Muscle layer of colon (tissue), 2 donors: ENCODE measurements around the gene TBC1D22B.

Source experiments
- H3K27ac ChIP-seq: one replicate; pipeline ENCODE4 v1.7.0; 2013; ENCODE audit warnings: low read depth, mild to moderate bottlenecking, low read length, moderate library complexity
- H3K27me3 ChIP-seq, 2 donors: one replicate each; pipeline ENCODE4 v1.7.0; 2013; ENCODE audit warnings: low read length in 2 of 2, mild to moderate bottlenecking in 2 of 2; ENCODE audit not compliant: insufficient read depth in 2 of 2, control insufficient read depth in 1 of 2
- H3K36me3 ChIP-seq: one replicate; pipeline ENCODE4 v1.7.0; 2013; ENCODE audit warnings: mild to moderate bottlenecking, low read length; ENCODE audit not compliant: insufficient read depth
- H3K4me1 ChIP-seq: one replicate; pipeline ENCODE4 v1.7.0; 2013; ENCODE audit warnings: mild to moderate bottlenecking, low read length; ENCODE audit not compliant: insufficient read depth
- H3K4me3 ChIP-seq, 2 donors: one replicate each; pipeline ENCODE4 v1.7.0; 2013; ENCODE audit warnings: low read length in 2 of 2, low read depth in 1 of 2, mild to moderate bottlenecking in 1 of 2, moderate library complexity in 1 of 2
- H3K9ac ChIP-seq: one replicate; pipeline ENCODE4 v1.7.0; 2013; ENCODE audit warnings: low read length
- H3K9me3 ChIP-seq: one replicate; pipeline ENCODE4 v1.7.0; 2013; ENCODE audit warnings: mild to moderate bottlenecking, low read length
- donor health status: abdominal sarcoma.
- donor health status: Adenocarcinoma of cecum.

The TBC1D22B gene

GRCh38 chr6:37258405-37259105 lies 983 bp downstream of the TBC1D22B start:
- Histone ChIP-seq H3K36me3 (no peaks in the 10 kb centered on the region), H3K9ac (peak overlapping the region; percentile 95), H3K27me3 (no peaks in the 10 kb centered on the region), H3K4me3 (peak overlapping the region; percentile 86 to 94), H3K27ac (peak overlapping the region; percentile 36), H3K4me1 (peaks cover 11% of the 10 kb centered on the region), H3K9me3 (no peaks in the 10 kb centered on the region)

- Histone ChIP-seq H3K27ac (no peak overlapping the region), H3K27me3 (no peaks in the 10 kb centered on the region), H3K36me3 (no peaks in the 10 kb centered on the region), H3K4me1 (peaks cover 11% of the 10 kb centered on the region), H3K4me3 (no peak overlapping the region), H3K9ac (no peak overlapping the region), H3K9me3 (no peaks in the 10 kb centered on the region)
Observed at GRCh38 chr6:37259191-37259590, 1.6 kb downstream of the TBC1D22B start.

GRCh38 chr6:37260040-37260439 lies 2.5 kb downstream of the TBC1D22B start:
- H3K27ac ChIP-seq = no peak overlapping the region
- peaks cover 11% of the 10 kb centered on the region for H3K4me1 ChIP-seq
- H3K4me3 ChIP-seq = no peak overlapping the region
- no peaks in the 10 kb centered on the region for H3K27me3 ChIP-seq
- no peaks in the 10 kb centered on the region for H3K9me3 ChIP-seq
- H3K36me3 ChIP-seq = no peaks in the 10 kb centered on the region
- H3K9ac ChIP-seq = no peak overlapping the region

GRCh38 chr6:37260444-37260843 lies 2.9 kb downstream of the TBC1D22B start:
- H3K9me3 ChIP-seq = no peaks in the 10 kb centered on the region
- H3K27ac ChIP-seq = no peak overlapping the region
- H3K4me1 ChIP-seq = peaks cover 11% of the 10 kb centered on the region
- H3K36me3 ChIP-seq = no peaks in the 10 kb centered on the region
- no peak overlapping the region for H3K9ac ChIP-seq
- no peaks in the 10 kb centered on the region for H3K27me3 ChIP-seq
- H3K4me3 ChIP-seq = no peak overlapping the region

GRCh38 chr6:37261198-37261597 lies 3.6 kb downstream of the TBC1D22B start:
- no peaks in the 10 kb centered on the region for H3K27me3 ChIP-seq
- H3K4me1 ChIP-seq = peaks cover 11% of the 10 kb centered on the region
- no peak overlapping the region for H3K27ac ChIP-seq
- no peaks in the 10 kb centered on the region for H3K36me3 ChIP-seq
- H3K4me3 ChIP-seq = no peak overlapping the region
- no peak overlapping the region for H3K9ac ChIP-seq
- no peaks in the 10 kb centered on the region for H3K9me3 ChIP-seq

DNA sequence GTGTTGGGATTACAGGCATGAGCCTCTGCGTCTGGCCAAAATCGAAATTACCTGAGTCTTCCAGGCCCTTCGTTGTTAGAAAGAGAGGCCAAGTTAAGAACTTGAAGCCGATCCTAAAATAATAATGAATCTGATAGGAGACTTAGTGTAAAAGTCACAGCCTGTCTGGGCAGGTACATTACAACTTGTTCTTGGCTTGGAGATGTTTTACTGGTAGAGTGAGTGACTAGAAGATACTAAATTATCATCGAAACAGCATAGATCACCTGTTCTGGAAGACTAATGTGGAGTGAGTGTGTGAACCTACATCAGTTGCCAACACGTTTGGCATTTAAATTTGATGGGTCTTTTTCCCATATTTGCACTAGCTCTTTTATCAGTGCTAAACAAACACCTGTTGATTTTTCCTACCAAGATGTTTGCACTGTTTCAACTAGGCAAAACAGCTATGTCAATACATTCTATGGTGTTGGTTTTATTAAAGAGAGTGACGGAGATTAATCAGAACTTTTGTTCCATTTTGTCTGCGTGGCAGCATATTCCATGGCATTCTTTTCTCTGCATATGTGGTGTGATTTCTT lies 5.0 kb downstream of the TBC1D22B start:
- H3K4me1 ChIP-seq = peaks cover 11% of the 10 kb centered on the region

GRCh38 chr6:37265001-37265400 lies 7.4 kb downstream of the TBC1D22B start:
- H3K27me3 ChIP-seq = no peaks in the 10 kb centered on the region
- H3K4me3 ChIP-seq = no peak overlapping the region
- no peak overlapping the region for H3K27ac ChIP-seq
- no peak overlapping the region for H3K9ac ChIP-seq
- H3K36me3 ChIP-seq = no peaks in the 10 kb centered on the region
- no peaks in the 10 kb centered on the region for H3K9me3 ChIP-seq
- H3K4me1 ChIP-seq = no peaks in the 10 kb centered on the region

More for the DNA sequence above, 5.0 kb downstream of the TBC1D22B start:
- no peaks in the 10 kb centered on the region for H3K36me3 ChIP-seq
- H3K9me3 ChIP-seq = no peaks in the 10 kb centered on the region
- H3K4me3 ChIP-seq = no peak overlapping the region
- no peak overlapping the region for H3K27ac ChIP-seq
- no peak overlapping the region for H3K9ac ChIP-seq
- H3K27me3 ChIP-seq = no peaks in the 10 kb centered on the region

GRCh38 chr6:37265860-37266259 lies 8.3 kb downstream of the TBC1D22B start:
- Histone ChIP-seq H3K36me3 (no peaks in the 10 kb centered on the region), H3K4me1 (no peaks in the 10 kb centered on the region), H3K27ac (no peak overlapping the region), H3K9me3 (no peaks in the 10 kb centered on the region), H3K4me3 (no peak overlapping the region), H3K9ac (no peak overlapping the region), H3K27me3 (no peaks in the 10 kb centered on the region)

GRCh38 chr6:37269105-37269504 lies 11.5 kb downstream of the TBC1D22B start:
- peaks cover 6% of the 10 kb centered on the region for H3K4me1 ChIP-seq
- no peak overlapping the region for H3K27ac ChIP-seq
- H3K27me3 ChIP-seq = no peaks in the 10 kb centered on the region
- H3K9ac ChIP-seq = no peak overlapping the region
- H3K9me3 ChIP-seq = no peaks in the 10 kb centered on the region
- no peaks in the 10 kb centered on the region for H3K36me3 ChIP-seq
- H3K4me3 ChIP-seq = no peak overlapping the region

DNA sequence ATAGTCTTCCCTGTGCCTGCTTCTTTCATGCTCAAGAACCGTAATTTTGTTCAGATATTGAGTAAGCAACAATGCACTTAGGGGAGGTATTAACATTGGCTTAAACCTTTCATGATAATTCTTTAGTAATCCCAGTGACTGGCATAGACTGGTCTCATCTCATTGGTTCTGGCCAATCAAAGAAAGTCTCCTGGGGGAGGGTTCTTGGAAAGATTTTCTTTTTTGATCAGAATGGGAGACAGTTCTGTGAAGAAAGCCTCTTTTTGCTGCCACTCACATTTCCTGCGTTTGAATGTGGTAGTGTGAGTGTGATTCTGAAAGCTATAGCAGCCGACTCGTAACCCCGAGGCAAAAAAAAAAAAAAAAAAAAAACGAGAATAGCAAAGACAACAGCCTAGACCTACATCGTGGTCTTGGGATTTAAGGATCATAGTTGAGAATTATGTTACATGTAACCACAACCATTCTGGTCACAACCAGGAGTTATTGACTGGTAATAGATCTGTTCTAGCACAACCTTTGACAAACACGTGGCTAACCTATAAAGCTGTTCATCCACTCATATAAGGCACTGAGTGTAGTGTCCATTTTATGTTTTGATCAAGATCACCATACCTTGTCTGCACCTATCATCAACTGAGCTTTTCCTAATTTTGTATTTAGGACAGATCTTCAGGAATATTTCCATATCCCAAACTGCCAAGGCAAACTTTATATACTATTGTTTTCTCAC lies 15.4 kb downstream of the TBC1D22B start:
- peaks cover 10% of the 10 kb centered on the region for H3K4me1 ChIP-seq
- H3K9ac ChIP-seq = no peak overlapping the region
- no peaks in the 10 kb centered on the region for H3K36me3 ChIP-seq
- H3K27ac ChIP-seq = no peak overlapping the region
- H3K9me3 ChIP-seq = no peaks in the 10 kb centered on the region
- H3K27me3 ChIP-seq = no peaks in the 10 kb centered on the region
- H3K4me3 ChIP-seq = no peak overlapping the region

GRCh38 chr6:37273690-37274089 lies 16.1 kb downstream of the TBC1D22B start:
- Histone ChIP-seq H3K36me3 (no peaks in the 10 kb centered on the region), H3K9me3 (no peaks in the 10 kb centered on the region), H3K27ac (no peak overlapping the region), H3K27me3 (no peaks in the 10 kb centered on the region), H3K4me3 (no peak overlapping the region), H3K4me1 (peaks cover 10% of the 10 kb centered on the region), H3K9ac (no peak overlapping the region)
